Naive thymus-derived CD8-positive, alpha-beta T cell (primary cell): ENCODE measurements around the gene CYBRD1. TPM values are rescaled to one million over a fixed set of nuclear protein-coding genes. Genes with fewer than 3 reads are reported as not detected.

Experiments used
- ATAC-seq, 2 donors: fragments of 150-1000 bp; cut with Tn5 transposase in 1 of 2; sonication (Bioruptor Pico), chemical (Tn5 transposase) in 1 of 2; 1 replicate in 1 of 2; 2 replicates in 1 of 2; pipeline ENCODE4 v1.10.0; 2021; ENCODE audit warnings: mild to moderate bottlenecking in 2 of 2, moderate library complexity in 2 of 2
- POLR2A ChIA-PET: fragments of 350-600 bp; sonication (Branson Sonifier 250); formaldehyde crosslinking; loops from one replicate; lab custom pipeline; 2021; ENCODE audit warnings: antibody characterized with exemption; lab: Charles Lee
- DNase-seq, 10 donors: peaks; one replicate each; pipeline versions ENCODE4 v3.0.0 to v3.0.0-alpha.2; 2020 to 2022
- H3K27ac Mint-ChIP-seq, 10 donors: one replicate each; pipeline ENCODE4 v1.8.0; 2020 to 2022; ENCODE audit warnings: mild to moderate bottlenecking in 10 of 10, mixed read lengths in 10 of 10, moderate library complexity in 4 of 10, inconsistent platforms in 1 of 10
- H3K27me3 Mint-ChIP-seq, 5 donors: one replicate each; pipeline ENCODE4 v1.8.0; 2021 to 2022; ENCODE audit warnings: mixed read lengths in 5 of 5
- H3K36me3 Mint-ChIP-seq, 3 donors: one replicate each; pipeline ENCODE4 v1.8.0; 2020 to 2022; ENCODE audit warnings: mixed read lengths in 3 of 3, mild to moderate bottlenecking in 2 of 3, inconsistent platforms in 1 of 3
- H3K4me1 Mint-ChIP-seq, 4 donors: one replicate each; pipeline ENCODE4 v1.8.0; 2021 to 2022; ENCODE audit warnings: mixed read lengths in 4 of 4
- H3K4me3 Mint-ChIP-seq, 10 donors: one replicate each; pipeline ENCODE4 v1.8.0; 2020 to 2022; ENCODE audit warnings: mild to moderate bottlenecking in 10 of 10, mixed read lengths in 10 of 10, moderate library complexity in 6 of 10, inconsistent platforms in 1 of 10
- H3K9me3 Mint-ChIP-seq, 9 donors: one replicate each; pipeline ENCODE4 v1.8.0; 2020 to 2022; ENCODE audit warnings: mixed read lengths in 9 of 9, mild to moderate bottlenecking in 3 of 9, inconsistent platforms in 1 of 9, moderate library complexity in 1 of 9
- polyA plus RNA-seq, 3 donors: library from polyadenylated mRNA; unstranded; fragments of 300-500 nt; fragmentation: Illumina TruSeq; gene quantifications; one replicate each; pipeline ENCODE4 v1.2.3, GENCODE V29; 2021
- total RNA-seq, 8 experiments: library from RNA in 2 of 8; stranded (reverse) in 2 of 8; gene quantifications; one replicate each; pipeline ENCODE4 v1.2.3 and lab custom pipeline; 2021 to 2026

CYBRD1 gene
- total and polyA plus RNA-seq, 5 experiments from 2014 or later: 0.09 to 0.47 (median 0.38) TPM; not detected in 2

GRCh38 chr2:171541202-171541887, 19.1 kb downstream of the CYBRD1 start:
- H3K27ac Mint-ChIP-seq: no peak overlapping the region
- DNase-seq: no peak
- POLR2A ChIA-PET: no interaction called here
- no peak overlapping the region for H3K4me3 Mint-ChIP-seq
- no peak for ATAC-seq
- no peaks in the 10 kb centered on the region for H3K36me3 Mint-ChIP-seq
- H3K4me1 Mint-ChIP-seq: no peaks in the 10 kb centered on the region
- H3K9me3 Mint-ChIP-seq: no peaks in the 10 kb centered on the region
- peaks cover 3 to 7% (median 6%) of the 10 kb centered on the region in 5 donors for H3K27me3 Mint-ChIP-seq

GRCh38 chr2:171545086-171545485, 22.8 kb downstream of the CYBRD1 start:
- no peaks in the 10 kb centered on the region for H3K36me3 Mint-ChIP-seq
- POLR2A ChIA-PET: no interaction called here
- H3K27ac Mint-ChIP-seq: no peak overlapping the region
- DNase-seq: no peak
- H3K27me3 Mint-ChIP-seq: peaks cover 0 to 14% (median 6%) of the 10 kb centered on the region in 5 donors
- H3K9me3 Mint-ChIP-seq: no peaks in the 10 kb centered on the region
- ATAC-seq: no peak
- no peak overlapping the region for H3K4me3 Mint-ChIP-seq
- H3K4me1 Mint-ChIP-seq: peaks cover 0 to 1% (median 0%) of the 10 kb centered on the region in 4 donors

GRCh38 chr2:171547256-171547655, 25.0 kb downstream of the CYBRD1 start:
- H3K9me3 Mint-ChIP-seq: no peaks in the 10 kb centered on the region
- POLR2A ChIA-PET: no interaction called here
- H3K27me3 Mint-ChIP-seq: peaks cover 0 to 8% (median 4%) of the 10 kb centered on the region in 5 donors
- peaks cover 0 to 1% (median 0%) of the 10 kb centered on the region in 4 donors for H3K4me1 Mint-ChIP-seq
- H3K27ac Mint-ChIP-seq: no peak overlapping the region
- ATAC-seq (no peak), DNase-seq (no peak)
- H3K36me3 Mint-ChIP-seq: no peaks in the 10 kb centered on the region
- H3K4me3 Mint-ChIP-seq: no peak overlapping the region

- no peak for ATAC-seq
- Mint-ChIP-seq H3K36me3 (no peaks in the 10 kb centered on the region), H3K4me1 (peaks cover 0 to 1% (median 0%) of the 10 kb centered on the region in 4 donors), H3K4me3 (no peak overlapping the region), H3K27ac (no peak overlapping the region), H3K27me3 (peaks cover 1 to 8% (median 2%) of the 10 kb centered on the region in 5 donors), H3K9me3 (no peaks in the 10 kb centered on the region)
- POLR2A ChIA-PET: no interaction called here
- no peak for DNase-seq
Measured at GRCh38 chr2:171547720-171548119, 25.4 kb downstream of the CYBRD1 start.

- H3K4me1 Mint-ChIP-seq: peaks cover 0 to 1% (median 0%) of the 10 kb centered on the region in 4 donors
- DNase-seq (no peak), ATAC-seq (no peak)
- H3K27me3 Mint-ChIP-seq: peaks cover 0 to 8% (median 2%) of the 10 kb centered on the region in 5 donors
- no peaks in the 10 kb centered on the region for H3K9me3 Mint-ChIP-seq
- no peak overlapping the region for H3K4me3 Mint-ChIP-seq
- POLR2A ChIA-PET: interaction anchor here (0.6 kb wide), 1 partner anchor 14 kb away, joined by 3 read pairs; no protein-coding TSS in a partner anchor
- H3K27ac Mint-ChIP-seq: no peak overlapping the region
- no peaks in the 10 kb centered on the region for H3K36me3 Mint-ChIP-seq
Measured at GRCh38 chr2:171550613-171551012, 28.3 kb downstream of the CYBRD1 start.

- DNase-seq (no peak), ATAC-seq (no peak)
- Mint-ChIP-seq H3K27ac (no peak overlapping the region), H3K9me3 (no peaks in the 10 kb centered on the region), H3K36me3 (no peaks in the 10 kb centered on the region), H3K27me3 (peaks cover 0 to 4% (median 0%) of the 10 kb centered on the region in 5 donors), H3K4me1 (peaks cover 0 to 1% (median 0%) of the 10 kb centered on the region in 4 donors), H3K4me3 (no peak overlapping the region)
- POLR2A ChIA-PET: interaction anchor here (0.7 kb wide), 1 partner anchor 75 kb away, joined by 3 read pairs; no protein-coding TSS in a partner anchor
Measured at GRCh38 chr2:171551836-171552235, 29.6 kb downstream of the CYBRD1 start.

GRCh38 chr2:171553236-171553635, 31.0 kb downstream of the CYBRD1 start:
- no peaks in the 10 kb centered on the region for H3K4me1 Mint-ChIP-seq
- no peaks in the 10 kb centered on the region for H3K36me3 Mint-ChIP-seq
- DNase-seq (no peak), ATAC-seq (no peak)
- no peak overlapping the region for H3K27ac Mint-ChIP-seq
- no peaks in the 10 kb centered on the region for H3K9me3 Mint-ChIP-seq
- H3K4me3 Mint-ChIP-seq: no peak overlapping the region
- POLR2A ChIA-PET: no interaction called here
- H3K27me3 Mint-ChIP-seq: peaks cover 0 to 4% (median 0%) of the 10 kb centered on the region in 5 donors

- ATAC-seq (no peak), DNase-seq (no peak)
- H3K27me3 Mint-ChIP-seq: peaks cover 0 to 8% (median 4%) of the 10 kb centered on the region in 5 donors
- no peak overlapping the region for H3K27ac Mint-ChIP-seq
- no peaks in the 10 kb centered on the region for H3K9me3 Mint-ChIP-seq
- POLR2A ChIA-PET: no interaction called here
- no peak overlapping the region for H3K4me3 Mint-ChIP-seq
- H3K4me1 Mint-ChIP-seq: no peaks in the 10 kb centered on the region
- H3K36me3 Mint-ChIP-seq: no peaks in the 10 kb centered on the region
Measured at GRCh38 chr2:171553858-171554257, 31.6 kb downstream of the CYBRD1 start.

GRCh38 chr2:171554991-171555615, 32.8 kb downstream of the CYBRD1 start:
- H3K27me3 Mint-ChIP-seq: peaks cover 0 to 11% (median 7%) of the 10 kb centered on the region in 5 donors
- no peak overlapping the region for H3K4me3 Mint-ChIP-seq
- no peaks in the 10 kb centered on the region for H3K36me3 Mint-ChIP-seq
- ATAC-seq (no peak), DNase-seq (no peak)
- H3K4me1 Mint-ChIP-seq: no peaks in the 10 kb centered on the region
- no peaks in the 10 kb centered on the region for H3K9me3 Mint-ChIP-seq
- no peak overlapping the region for H3K27ac Mint-ChIP-seq
- POLR2A ChIA-PET: no interaction called here

- ATAC-seq (no peak), DNase-seq (no peak)
- Mint-ChIP-seq H3K27ac (no peak overlapping the region), H3K9me3 (no peaks in the 10 kb centered on the region), H3K36me3 (no peaks in the 10 kb centered on the region), H3K4me3 (no peak overlapping the region), H3K4me1 (no peaks in the 10 kb centered on the region), H3K27me3 (peaks cover 0 to 12% (median 7%) of the 10 kb centered on the region in 5 donors)
- POLR2A ChIA-PET: no interaction called here
Measured at GRCh38 chr2:171557363-171557762, 35.1 kb downstream of the CYBRD1 start.

GRCh38 chr2:171563301-171563700, 41.0 kb downstream of the CYBRD1 start:
- Mint-ChIP-seq H3K4me3 (no peak overlapping the region), H3K4me1 (no peaks in the 10 kb centered on the region), H3K9me3 (no peaks in the 10 kb centered on the region), H3K36me3 (no peaks in the 10 kb centered on the region), H3K27me3 (peaks cover 0 to 12% (median 7%) of the 10 kb centered on the region in 5 donors), H3K27ac (no peak overlapping the region)
- ATAC-seq (no peak), DNase-seq (no peak)
- POLR2A ChIA-PET: no interaction called here

- Mint-ChIP-seq H3K27ac (no peak overlapping the region), H3K4me3 (no peak overlapping the region)
Measured at GRCh38 chr2:171564463-171564862, 42.2 kb downstream of the CYBRD1 start.

GRCh38 chr2:171566057-171566456, 43.8 kb downstream of the CYBRD1 start:
- DNase-seq (no peak), ATAC-seq (no peak)
- H3K27ac Mint-ChIP-seq: no peak overlapping the region
- no peaks in the 10 kb centered on the region for H3K4me1 Mint-ChIP-seq
- peaks cover 0 to 4% (median 2%) of the 10 kb centered on the region in 5 donors for H3K27me3 Mint-ChIP-seq
- no peaks in the 10 kb centered on the region for H3K9me3 Mint-ChIP-seq
- POLR2A ChIA-PET: no interaction called here
- no peak overlapping the region for H3K4me3 Mint-ChIP-seq
- H3K36me3 Mint-ChIP-seq: no peaks in the 10 kb centered on the region

More at GRCh38 chr2:171564463-171564862, 42.2 kb downstream of the CYBRD1 start:
- POLR2A ChIA-PET: no interaction called here
- Mint-ChIP-seq H3K4me1 (no peaks in the 10 kb centered on the region), H3K36me3 (no peaks in the 10 kb centered on the region), H3K9me3 (no peaks in the 10 kb centered on the region), H3K27me3 (peaks cover 0 to 8% (median 2%) of the 10 kb centered on the region in 5 donors)
- no peak for DNase-seq
- no peak for ATAC-seq
